Esophagus squamous epithelium (tissue), 4 donors: Measurements from ENCODE around the gene SRGAP3.

ENCODE experiments used
- CTCF ChIP-seq, 6 experiments: fragments of 450-650 bp in 4 of 6; fragments of 200-600 bp in 2 of 6; sonication (generic) in 2 of 6; IDR thresholded peaks; one replicate each; pipeline ENCODE4 v1.5.1; 2016 to 2019; ENCODE audit warnings: antibody characterized with exemption in 6 of 6, mild to moderate bottlenecking in 4 of 6, moderate library complexity in 4 of 6
- POLR2A ChIP-seq, 4 donors: fragments of 450-650 bp; IDR thresholded peaks; one replicate each; pipeline ENCODE4 v1.6.1; 2017; ENCODE audit warnings: antibody characterized with exemption in 4 of 4, mild to moderate bottlenecking in 4 of 4, moderate library complexity in 3 of 4

- no peak for TF ChIP-seq POLR2A (IDR thresholded peaks at IDR 0.05)
- no peak for TF ChIP-seq CTCF (IDR thresholded peaks at IDR 0.05)
These were observed 55.7 kb downstream of the SRGAP3 start for GRCh38 chr3:9193633-9194195.
